Measurements from ENCODE around the gene ZDHHC14. TPM values are rescaled to one million over a fixed set of nuclear protein-coding genes. Genes with fewer than 3 reads are reported as not detected.
A peak's percentile ranks its signal among the peaks of the same experiment; 100 is the strongest.

Gene ZDHHC14
- total RNA-seq, 1 donor from 2014 or later = 6.5 TPM

DNA sequence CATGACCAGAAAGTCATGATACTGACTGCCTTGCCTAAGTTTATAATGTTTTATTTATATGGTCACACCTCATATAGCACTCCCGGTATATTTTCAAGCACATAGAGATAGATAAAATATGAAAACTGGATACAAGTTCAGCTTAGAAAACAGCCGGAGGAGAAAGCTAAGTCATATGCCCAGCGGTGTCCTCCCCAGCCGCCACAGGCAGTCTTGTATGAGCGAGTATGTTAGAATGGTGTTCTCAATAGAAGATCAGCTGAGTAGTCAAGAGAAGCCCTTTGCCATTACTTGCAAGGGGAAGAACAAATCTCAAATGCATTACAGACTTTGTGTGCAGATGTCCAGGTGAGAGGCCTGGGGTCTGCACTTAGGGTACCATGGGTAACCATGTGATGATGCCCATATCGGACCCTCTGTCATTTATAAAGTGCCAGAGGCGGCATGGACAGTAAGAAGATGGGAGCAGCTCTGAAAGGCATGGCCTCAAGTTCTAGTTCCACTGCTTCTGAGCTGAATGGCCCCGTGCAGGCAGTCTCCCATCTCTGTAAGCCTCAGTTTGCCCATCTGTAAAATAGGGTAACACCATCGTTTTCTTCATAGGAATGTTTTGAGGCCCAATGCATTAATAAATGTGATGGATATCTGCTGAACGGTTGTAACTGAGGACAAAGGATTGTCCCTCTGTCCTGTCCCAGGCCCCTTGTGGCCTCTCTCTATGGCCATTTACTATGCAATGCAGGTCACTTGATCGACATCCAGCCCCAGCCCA is 246.4 kb downstream of the ZDHHC14 start:
- DNase-seq = no peak

DNA sequence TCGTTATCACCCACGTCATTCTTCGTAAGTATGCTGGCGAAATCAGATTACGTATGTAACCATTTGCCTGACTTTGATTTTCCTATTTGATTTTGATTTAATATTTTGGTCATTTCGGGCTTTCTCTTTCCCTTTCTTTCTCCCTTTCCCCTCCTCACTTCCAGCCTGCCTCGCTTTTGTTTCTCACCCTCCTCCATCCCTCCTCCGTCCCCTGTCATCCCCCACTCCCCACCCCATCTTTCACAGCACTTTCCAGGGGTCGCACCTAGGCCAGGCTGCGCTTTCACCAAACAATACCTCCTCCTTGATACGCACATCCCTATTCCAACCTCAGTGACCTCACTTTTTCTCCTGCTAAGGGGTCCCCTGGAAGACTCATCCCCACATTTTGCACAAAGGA is 247.5 kb downstream of the ZDHHC14 start:
- no peak for DNase-seq

DNA sequence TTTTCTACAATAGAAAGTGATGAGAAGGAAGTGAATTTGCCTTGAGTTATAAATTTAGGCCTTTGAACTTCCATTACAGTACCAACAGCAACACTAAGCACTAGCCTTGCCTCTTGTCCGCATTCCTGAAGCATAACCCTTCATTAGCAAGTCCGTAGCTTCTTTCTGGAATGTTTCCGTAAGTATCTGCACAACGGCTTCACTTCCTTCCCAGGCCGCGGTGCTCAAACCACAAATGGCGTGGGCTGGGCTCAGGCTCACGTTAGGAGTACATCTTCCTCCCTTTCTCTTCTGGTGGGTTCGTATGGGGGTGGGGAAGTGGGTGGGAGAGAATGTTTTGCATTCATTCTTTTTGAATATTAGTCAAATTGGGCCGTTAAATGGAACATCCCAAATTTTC is 248.2 kb downstream of the ZDHHC14 start:
- no peak for DNase-seq

DNA sequence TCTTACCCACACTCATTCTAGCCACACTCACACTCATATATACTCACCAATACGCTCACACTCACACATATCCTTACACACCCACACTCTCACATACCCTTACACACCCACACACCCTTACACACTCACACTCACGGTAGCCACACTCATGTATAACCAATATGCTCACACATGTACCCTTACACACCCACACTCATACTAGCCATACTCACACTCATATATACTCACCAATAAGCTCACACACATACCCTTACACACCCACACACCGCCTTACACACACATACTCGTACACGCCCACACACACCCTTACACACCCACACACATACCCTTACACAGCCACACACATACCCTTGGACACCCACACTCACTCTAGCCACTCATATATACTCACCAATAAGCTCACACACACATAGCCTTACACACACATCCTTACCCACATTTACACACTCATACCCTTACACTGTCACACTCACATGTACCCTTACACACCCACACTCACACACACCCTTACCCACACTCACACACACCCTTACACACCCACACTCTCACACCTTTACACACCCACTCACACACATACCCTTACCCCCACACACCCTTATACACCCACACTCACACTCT is 249.6 kb downstream of the ZDHHC14 start:
- no peak for DNase-seq

DNA sequence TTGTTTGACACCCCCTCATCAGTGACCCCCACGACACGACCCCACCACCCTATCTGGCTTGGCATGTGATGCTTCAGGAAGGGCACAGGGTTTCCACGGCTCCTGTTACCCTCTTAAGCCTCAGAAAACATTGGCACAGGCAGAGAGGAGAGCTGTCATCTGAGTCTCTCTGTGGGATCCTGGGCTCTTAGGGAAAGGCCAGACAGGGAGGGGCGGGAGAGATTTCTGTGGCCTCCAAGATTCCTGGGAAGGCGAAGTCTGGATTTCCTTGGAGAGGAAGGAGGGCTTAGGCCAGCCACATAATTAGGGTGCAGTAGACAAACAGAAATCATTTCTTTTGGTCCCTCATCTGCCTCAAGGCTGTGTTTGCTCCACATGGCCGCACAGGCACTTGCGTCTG is 250.4 kb downstream of the ZDHHC14 start:
- DNase-seq = peak; percentile 66

DNA sequence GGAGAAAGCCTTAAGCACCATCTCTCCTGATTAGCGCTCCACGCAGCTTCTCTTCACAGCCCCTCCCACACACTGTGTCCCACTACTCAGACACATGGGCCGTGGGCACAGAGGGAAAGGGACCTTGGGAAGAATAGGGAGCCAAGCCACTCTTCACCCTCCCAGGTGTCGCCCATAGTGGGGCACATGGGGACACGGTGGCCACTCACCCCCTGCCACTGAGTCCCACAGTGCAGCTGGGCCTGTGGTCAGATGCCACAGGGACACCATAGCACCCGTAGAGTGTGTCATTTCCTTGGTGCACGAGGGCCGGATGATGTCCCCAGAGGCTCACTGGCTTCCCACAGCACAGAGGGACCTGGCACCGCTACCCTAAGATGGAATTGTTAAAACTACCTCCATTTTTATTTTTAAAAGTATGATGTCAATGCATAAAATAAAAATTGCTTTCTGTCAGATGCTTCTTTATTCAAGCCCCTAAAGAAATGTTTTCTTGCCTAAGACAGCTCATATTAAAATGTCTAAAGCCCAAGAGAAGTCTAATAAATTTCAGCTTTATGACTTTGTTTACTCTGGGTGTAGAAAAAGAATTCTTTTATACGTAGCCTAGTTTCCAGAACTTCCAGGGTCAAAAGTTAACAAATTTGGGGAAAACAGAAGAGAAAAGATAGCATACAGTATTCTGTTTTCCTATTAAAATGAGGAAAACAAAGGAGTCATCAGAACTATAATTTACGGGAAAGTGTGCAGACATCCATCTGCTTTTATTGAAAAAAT is 251.0 kb downstream of the ZDHHC14 start:
- no peak for DNase-seq

DNA sequence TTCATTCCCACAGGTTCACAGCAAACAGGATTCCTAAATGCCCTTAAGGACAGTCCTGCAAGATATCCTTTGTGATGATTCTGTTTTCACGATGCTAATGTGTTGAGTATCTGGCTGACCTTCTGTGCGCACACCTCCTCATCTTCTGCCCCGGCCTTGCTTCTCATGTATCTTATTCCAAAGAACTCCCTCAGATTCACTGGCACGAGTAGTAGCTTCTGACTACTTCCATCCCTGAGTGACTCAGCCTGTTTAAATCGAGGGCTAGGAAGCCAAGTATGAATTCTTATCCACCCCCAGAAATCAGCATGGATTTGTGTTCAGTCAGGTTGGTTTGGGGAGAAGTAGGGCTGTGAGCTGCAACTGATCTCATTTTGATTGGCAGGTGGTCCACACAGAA is 251.8 kb downstream of the ZDHHC14 start:
- DNase-seq = no peak

DNA sequence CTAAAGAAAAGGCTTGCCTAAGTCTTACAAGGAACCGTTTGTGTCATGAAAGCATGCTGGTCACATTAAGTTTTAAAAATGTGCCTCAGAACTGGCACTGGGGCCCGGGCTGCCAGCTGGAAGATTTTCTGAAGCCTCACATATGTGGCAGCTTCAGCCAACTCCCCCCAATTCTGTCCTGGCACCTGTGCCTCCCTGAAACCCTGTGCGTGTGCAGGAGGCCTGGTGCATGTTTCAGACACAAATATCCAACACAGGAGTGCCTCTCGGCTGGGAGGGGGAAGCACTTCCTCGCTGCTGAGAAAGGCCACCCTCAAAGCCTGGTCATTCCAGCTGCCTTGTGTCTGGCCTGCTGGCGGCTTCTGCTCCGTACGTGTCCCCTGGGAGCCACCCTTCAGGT is 253.6 kb downstream of the ZDHHC14 start:
- DNase-seq = peak; percentile 53

DNA sequence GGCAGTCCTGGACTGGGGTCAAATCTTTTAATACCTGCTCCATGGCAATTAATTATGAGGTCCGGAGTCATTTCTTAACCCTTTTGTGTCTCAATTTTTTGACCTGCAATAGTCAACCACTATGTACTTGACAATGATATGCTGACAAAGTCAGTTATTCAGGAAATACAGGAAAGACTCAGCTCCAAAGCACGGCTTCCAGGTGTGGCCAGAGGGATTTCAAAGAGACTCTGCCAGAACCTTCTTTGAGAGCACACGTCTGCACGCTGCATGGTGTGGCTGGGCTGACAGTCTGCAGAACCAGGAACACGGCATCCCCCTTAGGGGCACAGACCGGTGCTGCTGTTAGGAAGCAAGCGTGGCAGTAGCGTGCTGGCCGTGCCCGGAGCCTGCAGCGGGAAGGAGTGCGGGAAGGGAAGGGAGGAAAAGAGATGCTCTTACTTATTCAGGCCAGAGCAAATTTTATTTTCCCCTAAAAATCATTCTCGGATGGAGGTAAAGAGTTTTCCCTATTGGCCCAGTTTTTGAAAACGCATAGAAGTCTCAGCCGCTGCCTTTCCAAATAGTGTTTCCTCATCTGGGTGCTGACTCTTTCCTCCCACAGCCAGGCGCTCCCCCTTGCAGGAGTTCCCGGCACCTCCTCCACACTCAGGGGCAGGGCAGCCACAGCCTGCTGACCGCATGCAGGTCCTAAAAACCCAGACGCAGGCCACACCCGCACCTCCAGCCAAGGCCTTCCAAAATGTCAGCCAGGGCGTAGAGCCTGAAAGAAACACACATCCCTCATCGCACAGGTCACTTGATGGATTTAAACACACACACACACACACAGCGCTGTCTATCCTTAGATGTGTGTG is 254.6 kb downstream of the ZDHHC14 start:
- no peak for DNase-seq

DNA sequence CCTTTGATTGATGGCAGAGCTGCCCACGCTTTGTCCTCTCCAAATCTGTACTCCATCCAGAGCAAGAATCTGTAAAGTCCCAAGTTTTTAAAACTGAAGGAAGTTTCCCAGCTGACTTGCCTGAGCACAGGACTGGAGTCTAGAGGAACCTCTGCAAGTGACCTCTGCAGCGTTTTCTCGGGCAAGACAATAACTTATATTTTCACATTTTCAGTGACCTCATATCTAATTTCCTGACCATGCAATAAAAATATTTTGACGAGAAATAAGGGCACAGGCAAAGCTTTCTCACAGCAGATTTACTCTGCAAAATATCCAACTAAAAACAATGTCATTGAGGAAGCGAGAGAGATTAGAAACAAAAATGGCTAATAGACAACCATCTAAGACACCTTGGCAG is 256.5 kb downstream of the ZDHHC14 start:
- DNase-seq = no peak

DNA sequence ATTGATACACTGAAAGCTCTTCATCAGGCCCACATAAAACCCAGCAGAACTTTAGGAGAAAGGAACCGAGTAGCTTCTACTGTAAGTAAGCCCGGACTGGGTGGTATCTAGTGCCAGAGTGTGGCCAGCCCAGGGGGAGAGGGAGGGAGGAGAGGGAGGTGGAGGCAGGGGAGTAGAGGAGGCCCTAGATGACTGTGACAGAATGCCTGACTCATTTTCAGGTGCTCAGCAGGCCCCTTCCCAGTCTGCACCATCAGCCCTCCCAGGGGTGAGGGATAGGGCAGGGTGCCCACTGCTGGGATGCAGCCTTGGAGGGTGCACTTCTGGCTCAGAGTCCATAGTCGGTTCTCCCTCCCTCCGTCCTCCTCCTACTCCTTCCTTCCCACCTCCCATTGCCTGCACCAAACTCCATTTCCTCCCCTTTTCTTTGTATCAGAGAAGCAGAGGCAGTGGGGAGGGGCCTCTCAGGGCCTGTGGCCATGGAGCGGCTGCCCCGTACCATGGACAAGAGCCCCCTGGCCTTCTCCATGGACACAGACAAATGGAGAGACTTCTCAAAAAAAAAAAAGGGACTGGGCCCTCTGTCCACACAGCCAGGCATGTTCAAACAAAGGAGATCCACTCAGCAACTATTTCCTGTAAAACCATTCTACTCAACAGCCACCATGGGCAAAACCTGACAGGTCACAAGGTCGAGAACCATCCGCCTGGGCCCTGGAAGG is 257.1 kb downstream of the ZDHHC14 start:
- no peak for DNase-seq

DNA sequence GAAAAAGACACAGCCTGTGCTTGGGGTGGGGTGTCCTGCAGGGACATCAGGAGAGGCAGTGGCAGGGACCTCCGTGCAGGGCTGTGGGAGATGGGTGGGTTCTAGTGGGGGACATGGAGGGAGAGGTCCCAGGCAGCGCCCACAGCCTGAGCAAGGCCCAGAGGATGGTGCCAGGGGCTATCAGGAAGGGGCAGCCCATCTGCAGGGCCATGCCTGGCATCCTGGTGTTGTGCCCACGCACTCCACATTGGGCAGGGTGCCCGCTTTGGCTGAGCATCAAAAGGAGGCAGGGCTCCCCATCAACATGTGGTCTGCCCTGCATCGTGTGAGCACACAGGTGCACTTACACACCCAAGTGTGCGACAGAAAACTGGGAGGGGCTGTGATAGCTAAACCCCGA is 257.8 kb downstream of the ZDHHC14 start:
- no peak for DNase-seq

DNA sequence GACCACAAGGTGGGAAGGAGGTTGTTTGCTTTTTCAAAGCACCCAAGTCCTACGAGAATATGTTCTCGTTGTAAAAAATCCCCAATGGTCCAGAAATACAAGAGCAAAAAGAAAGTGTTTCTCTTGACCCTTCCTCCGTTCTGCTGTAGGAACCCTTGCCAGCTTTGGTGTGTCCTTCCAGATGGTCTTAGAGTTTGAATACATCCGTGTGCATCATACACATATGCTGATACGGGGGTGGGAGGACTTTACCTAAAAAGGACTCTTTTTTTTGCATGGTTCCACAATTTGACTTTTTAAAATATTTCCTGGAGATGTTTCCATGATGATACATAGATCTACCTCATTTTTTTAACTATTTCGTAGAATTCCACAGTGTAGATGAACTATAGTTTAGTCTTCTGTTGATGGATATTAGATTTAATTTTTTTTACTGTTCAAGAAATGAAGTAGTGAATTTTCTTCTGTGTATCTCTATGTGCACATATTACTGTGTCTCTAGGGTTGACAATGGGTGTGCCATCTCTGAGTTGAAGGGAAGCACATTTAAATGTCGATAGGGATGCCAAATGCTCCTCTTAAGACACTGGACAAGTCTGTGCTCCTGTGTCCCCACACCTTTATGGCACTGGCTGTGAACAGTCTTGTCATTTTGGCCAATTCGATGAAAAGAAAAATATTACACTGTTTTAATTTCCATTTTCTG is 259.9 kb downstream of the ZDHHC14 start:
- no peak for DNase-seq

DNA sequence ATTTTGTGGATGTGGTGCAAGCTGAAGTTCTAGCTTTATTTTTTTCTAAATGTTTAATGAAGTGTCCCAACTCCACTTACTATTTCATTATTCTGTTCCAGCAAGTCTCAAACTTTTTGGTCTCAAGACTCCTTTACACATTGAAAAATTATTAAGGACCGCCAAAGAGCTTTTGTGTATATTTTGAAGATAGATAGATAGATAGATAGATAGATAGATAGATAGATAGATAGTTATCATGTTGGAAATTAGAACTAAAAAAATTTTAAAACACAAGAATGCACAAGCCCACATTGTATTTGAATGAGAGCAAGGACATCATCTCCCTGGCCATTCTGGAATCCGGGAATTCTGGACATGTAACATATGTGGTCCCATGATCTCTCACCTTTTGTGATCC is 260.8 kb downstream of the ZDHHC14 start:
- DNase-seq = no peak

DNA sequence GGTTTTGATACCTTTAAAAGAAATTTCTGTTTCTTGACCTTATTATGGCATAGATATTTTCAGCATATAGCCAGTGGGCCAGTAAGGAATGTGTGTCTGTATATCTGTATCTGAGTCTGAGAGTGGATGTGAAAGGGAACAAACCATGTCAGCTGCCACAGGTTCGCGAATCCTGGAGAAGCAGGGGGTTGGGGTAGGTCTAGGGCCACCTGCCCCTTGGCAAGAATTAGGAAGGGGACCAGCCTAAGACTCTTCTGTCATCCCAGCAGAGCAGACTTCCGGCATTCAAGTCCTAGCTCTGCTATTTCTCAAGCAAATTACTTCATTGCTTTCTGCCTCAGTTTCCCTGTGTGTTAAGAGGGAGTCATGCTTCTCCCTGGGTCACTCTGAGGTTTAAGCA is 261.7 kb downstream of the ZDHHC14 start:
- DNase-seq = no peak

DNA sequence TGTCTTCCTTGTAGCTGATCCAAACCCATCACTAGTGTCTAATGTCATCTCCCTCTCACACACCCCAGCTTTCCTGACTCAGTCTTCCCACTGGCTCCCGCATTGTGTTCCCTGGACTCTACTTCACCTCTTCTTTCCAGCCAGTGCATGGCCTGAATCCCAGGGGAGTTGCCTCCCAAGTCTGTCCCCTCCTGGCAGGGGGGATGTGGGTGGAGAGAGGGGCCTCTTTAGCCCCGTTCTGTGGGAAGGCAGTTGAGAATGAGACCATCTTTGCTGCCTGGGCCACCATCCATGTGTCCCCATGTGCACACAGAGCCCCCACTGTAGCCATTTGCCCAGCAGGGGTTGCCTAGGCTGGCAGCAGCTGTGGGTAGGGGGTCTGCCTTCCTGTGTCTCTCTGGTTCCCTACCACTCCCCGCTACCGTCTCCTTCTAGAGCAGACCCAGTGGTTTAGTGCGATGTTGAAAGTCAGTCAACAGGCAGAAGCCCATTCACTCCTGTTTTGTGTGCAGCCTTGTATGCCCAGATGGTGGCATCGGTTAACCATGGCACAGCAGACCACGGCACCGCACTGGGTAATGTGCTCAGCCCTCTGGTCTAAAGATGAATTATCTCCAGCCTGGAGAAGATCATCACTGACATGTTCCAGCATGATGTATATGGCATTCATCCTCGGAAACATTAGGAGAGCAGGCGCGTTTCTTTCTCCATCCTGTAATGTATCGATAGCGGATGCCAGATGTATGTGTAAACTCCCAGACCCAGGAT is 263.2 kb downstream of the ZDHHC14 start:
- peak; percentile 52 for DNase-seq

DNA sequence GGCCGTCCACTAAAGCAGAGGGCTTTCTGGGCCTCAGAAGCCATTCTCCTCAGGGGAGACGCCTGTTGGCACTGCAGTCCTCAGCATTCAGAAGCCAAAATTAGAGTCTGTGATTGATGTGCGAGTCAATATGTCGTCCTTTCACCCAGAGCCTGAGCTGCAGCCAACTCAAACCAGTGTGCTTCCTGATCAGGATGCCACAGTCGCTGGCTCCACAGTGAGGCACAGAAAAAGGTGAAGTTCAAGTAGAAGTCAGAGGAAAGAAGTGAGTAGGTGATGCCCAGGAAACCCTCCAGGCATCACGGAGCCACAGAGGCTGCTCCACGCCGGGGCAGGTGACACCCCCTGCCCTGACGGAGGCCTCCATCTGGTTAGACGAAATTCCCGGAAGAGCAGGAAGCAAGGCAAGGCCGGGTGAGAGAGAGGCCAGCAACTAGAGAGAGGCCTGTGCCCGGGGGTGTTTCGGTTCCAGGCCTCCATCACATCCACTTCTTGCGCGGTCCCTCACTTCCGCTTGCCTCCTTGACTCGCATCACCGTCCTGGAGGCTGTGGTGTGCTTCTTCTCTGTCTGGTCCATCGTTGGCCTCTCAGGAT is 264.3 kb downstream of the ZDHHC14 start:
- no peak for DNase-seq

DNA sequence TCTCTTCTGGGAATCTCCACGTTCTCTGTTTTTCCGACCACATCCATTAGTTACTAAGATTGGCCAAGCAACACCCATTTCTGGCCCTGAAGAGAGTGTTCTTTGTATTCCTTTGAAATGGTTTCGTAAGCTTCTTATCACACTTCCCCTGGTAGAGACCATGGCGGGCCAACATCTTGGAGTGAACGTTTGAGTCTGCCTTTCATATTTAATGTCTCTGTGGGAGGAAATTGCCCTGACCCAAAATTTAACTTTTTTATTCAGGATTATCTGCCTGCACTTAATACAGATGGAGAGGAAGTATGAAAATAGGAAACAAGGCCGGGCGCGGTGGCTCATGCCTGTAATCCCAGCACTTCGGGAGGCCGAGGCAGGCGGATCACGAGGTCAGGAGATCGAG is 265.0 kb downstream of the ZDHHC14 start:
- DNase-seq = no peak

DNA sequence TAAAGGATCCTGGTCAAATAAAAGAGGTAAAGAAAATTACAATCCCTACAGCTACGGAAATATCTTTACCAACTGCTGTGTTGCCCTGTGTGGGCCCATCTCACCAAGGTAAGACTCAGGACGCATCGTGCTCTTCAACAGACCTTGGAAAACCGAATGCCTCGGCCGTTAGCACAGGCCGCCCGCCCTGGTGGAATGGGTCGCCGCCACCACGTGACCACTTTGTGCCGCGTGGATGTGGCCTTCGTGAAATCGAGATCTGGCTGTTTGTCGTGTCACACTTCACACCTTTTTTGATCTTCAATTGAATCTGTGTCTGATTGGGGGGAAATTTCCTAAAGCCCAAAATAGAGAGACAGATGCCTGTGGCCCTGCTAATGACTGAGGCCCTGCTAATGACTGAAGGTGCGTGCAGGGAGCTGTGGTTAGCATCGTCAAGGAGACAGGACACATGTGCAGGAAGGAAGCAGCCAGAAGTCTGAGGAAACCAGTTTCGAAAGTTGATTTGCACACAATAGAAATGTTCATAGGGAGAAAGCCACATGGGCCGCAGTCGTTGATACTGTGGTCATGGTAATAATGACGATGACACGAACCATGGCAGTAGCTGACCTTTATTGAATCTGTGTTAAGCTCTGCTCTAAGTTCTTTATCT is 266.4 kb downstream of the ZDHHC14 start:
- DNase-seq = no peak

Measured in tongue (tissue), 2 donors.